ENCODE results near the gene EEF1AKMT2. TPM values are rescaled to one million over a fixed set of nuclear protein-coding genes. Genes with fewer than 3 reads are reported as not detected.

The EEF1AKMT2 gene
- total and polyA plus RNA-seq, 9 of the 15 experiments (the other 6 are each of a cell fraction or from before 2014, with no cell fraction given): 9.3 to 34.3 (median 23.7) TPM

- 90% methylated on average over 6 of the region's 9 CpGs for WGBS (ENCODE audit: insufficient coverage, low coverage, missing lambda C conversion rate)
- Histone ChIP-seq H3K9me3 (replicated peaks; ENCODE audit: control insufficient read depth, insufficient read depth, low read depth, low read length) (no peaks in the 10 kb centered on the region), H3K4me3 (no peak overlapping the region), H3K79me2 (ENCODE audit: control insufficient read depth, insufficient read depth, low read length) (peaks cover 3% of the 10 kb centered on the region; the same call in 2 of the 3 replicates), H3K4me1 (replicated peaks in 1 of 2; ENCODE audit: control insufficient read depth in 2 of 2, insufficient read depth in 2 of 2, low read length in 2 of 2) (peaks cover 4 to 15% of the 10 kb centered on the region in 2 experiments; a peak in 3 of 5 replicates), H3K4me2 (ENCODE audit: insufficient read depth, low read length) (no peak overlapping the region), H3K9me1 (ENCODE audit: control insufficient read depth, insufficient read depth, low read length) (peaks cover 3% of the 10 kb centered on the region), H3K27me3 (ENCODE audit: control insufficient read depth in 2 of 2, insufficient read depth in 2 of 2, low read length in 2 of 2) (no peaks in the 10 kb centered on the region), H2AFZ (ENCODE audit: low read depth, low read length) (no peak overlapping the region), H3K36me3 (ENCODE audit: control insufficient read depth, insufficient read depth, low read length) (peaks cover 12% of the 10 kb centered on the region; the same call in 1 of the 3 replicates), H3K27ac (ENCODE audit: extremely low read depth, low read depth, low read length) (no peak overlapping the region), H4K20me1 (replicated peaks; ENCODE audit: control insufficient read depth, insufficient read depth, low read length) (0 out of 2 replicates have a peak, but pooled peaks cover 10% of the 10 kb centered on the region), H3K9ac (ENCODE audit: insufficient read depth in 1 of 2, low read depth in 2 of 2, low read length in 2 of 2) (no peak overlapping the region; a peak in 1 of 4 replicates)
- TF ChIP-seq, protein P1, sequence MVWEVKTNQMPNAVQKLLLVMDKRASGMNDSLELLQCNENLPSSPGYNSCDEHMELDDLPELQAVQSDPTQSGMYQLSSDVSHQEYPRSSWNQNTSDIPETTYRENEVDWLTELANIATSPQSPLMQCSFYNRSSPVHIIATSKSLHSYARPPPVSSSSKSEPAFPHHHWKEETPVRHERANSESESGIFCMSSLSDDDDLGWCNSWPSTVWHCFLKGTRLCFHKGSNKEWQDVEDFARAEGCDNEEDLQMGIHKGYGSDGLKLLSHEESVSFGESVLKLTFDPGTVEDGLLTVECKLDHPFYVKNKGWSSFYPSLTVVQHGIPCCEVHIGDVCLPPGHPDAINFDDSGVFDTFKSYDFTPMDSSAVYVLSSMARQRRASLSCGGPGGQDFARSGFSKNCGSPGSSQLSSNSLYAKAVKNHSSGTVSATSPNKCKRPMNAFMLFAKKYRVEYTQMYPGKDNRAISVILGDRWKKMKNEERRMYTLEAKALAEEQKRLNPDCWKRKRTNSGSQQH (CRISPR knock-in tag; IDR thresholded peaks at IDR 0.05): no peak
- no peak for TF ChIP-seq HOXB6 (CRISPR knock-in tag; IDR thresholded peaks at IDR 0.05; ENCODE audit: borderline replicate concordance)
- TF ChIP-seq ZNF41 (CRISPR knock-in tag; conservative IDR thresholded peaks at IDR 0.05): no peak
- TF ChIP-seq E2F8 (IDR thresholded peaks at IDR 0.05; ENCODE audit: low read depth, partially characterized antibody): no peak
- TF ChIP-seq NR2C1 (IDR thresholded peaks at IDR 0.05): no peak
- TF ChIP-seq NR2C1 (tag; IDR thresholded peaks at IDR 0.05): no peak
- ATAC-seq (no peak), FAIRE-seq (no peak), DNase-seq (ENCODE audit: extremely low read depth in 1 of 4, low spot score in 3 of 4) (no peak)
- in situ Hi-C loops (cut with MboI) (no loop called here), intact Hi-C loops (cut with micrococcal nuclease) (no loop called here)
- POLR2A ChIA-PET: interaction anchor here (0.7 to 1.9 kb wide), 5 partner anchors 9 to 1138 kb away, joined by 3 to 8 read pairs (median 5); no protein-coding TSS in a partner anchor
- no TSS peak for BruUV-seq (replicated peaks)
- CTCF ChIA-PET (ENCODE audit: low intra/inter-chr PET ratio): no interaction called here
Measured at GRCh38 chr10:124731551-124731950, 60.1 kb downstream of the EEF1AKMT2 start.
